Calu3 (cell line): ENCODE measurements around the gene SEMA6C. TPM values are rescaled to one million over a fixed set of nuclear protein-coding genes. Genes with fewer than 3 reads are reported as not detected.

ENCODE experiments used
- BruUV-seq: library from RNA; stranded (reverse); fragments of 400-500 nt; replicated peaks from 2 replicates; lab custom pipeline; 2021; lab: Mats Ljungman, UMichigan
- CTCF ChIA-PET: fragments of 300-600 bp; sonication (Branson Sonifier 250); formaldehyde crosslinking; loops from one replicate; lab custom pipeline; 2022; ENCODE audit warnings: antibody characterized with exemption; lab: Charles Lee
- DNase-seq: peaks from one replicate; pipeline ENCODE4 v3.0.0; 2022
- H3K27ac Mint-ChIP-seq: one replicate; pipeline ENCODE4 v1.8.0; 2022; ENCODE audit warnings: mixed read lengths; ENCODE audit not compliant: unreplicated experiment
- H3K27me3 Mint-ChIP-seq: one replicate; pipeline ENCODE4 v1.8.0; 2022; ENCODE audit warnings: mixed read lengths; ENCODE audit not compliant: unreplicated experiment
- H3K36me3 Mint-ChIP-seq: one replicate; pipeline ENCODE4 v1.8.0; 2022; ENCODE audit warnings: mild to moderate bottlenecking, moderate library complexity, mixed read lengths; ENCODE audit not compliant: insufficient read depth, unreplicated experiment
- H3K4me1 Mint-ChIP-seq: one replicate; pipeline ENCODE4 v1.8.0; 2022; ENCODE audit warnings: mild to moderate bottlenecking, low read depth, mixed read lengths; ENCODE audit not compliant: unreplicated experiment
- H3K4me3 Mint-ChIP-seq: one replicate; pipeline ENCODE4 v1.8.0; 2022; ENCODE audit warnings: mild to moderate bottlenecking, low read depth, moderate library complexity, mixed read lengths; ENCODE audit not compliant: unreplicated experiment
- H3K9me3 Mint-ChIP-seq: one replicate; pipeline ENCODE4 v1.8.0; 2022; ENCODE audit warnings: low read depth, mixed read lengths; ENCODE audit not compliant: unreplicated experiment
- CTCF ChIP-seq: fragments of 200-600 bp; IDR thresholded peaks from one replicate; pipeline ENCODE4 v1.8.0; 2022; ENCODE audit warnings: antibody characterized with exemption; ENCODE audit not compliant: unreplicated experiment
- intact Hi-C: fragments of 100-400 bp; cut with micrococcal nuclease; formaldehyde crosslinking; loops from one replicate; pipeline ENCODE4 v1.10.0; 2022; ENCODE audit not compliant: unreplicated experiment
- total RNA-seq: library from RNA; stranded (reverse); gene quantifications from 2 replicates; pipeline ENCODE4 v1.2.3, GENCODE V29; 2022

SEMA6C gene
- total RNA-seq, 1 experiment from 2014 or later = 2.5 TPM

GRCh38 chr1:151124763-151125403 is 21.5 kb downstream of the SEMA6C start:
- no TSS peak for BruUV-seq
- no peak for DNase-seq
- H3K4me1 Mint-ChIP-seq = no peaks in the 10 kb centered on the region
- no peaks in the 10 kb centered on the region for H3K36me3 Mint-ChIP-seq
- TF ChIP-seq CTCF = no peak
- intact Hi-C loops = no loop called here
- H3K4me3 Mint-ChIP-seq = no peak overlapping the region
- H3K9me3 Mint-ChIP-seq = no peaks in the 10 kb centered on the region
- H3K27ac Mint-ChIP-seq = no peak overlapping the region
- CTCF ChIA-PET = no interaction called here
- no peaks in the 10 kb centered on the region for H3K27me3 Mint-ChIP-seq

- Mint-ChIP-seq H3K9me3 (no peaks in the 10 kb centered on the region), H3K4me3 (no peak overlapping the region), H3K36me3 (peaks cover 3% of the 10 kb centered on the region), H3K27ac (no peak overlapping the region), H3K27me3 (no peaks in the 10 kb centered on the region), H3K4me1 (no peaks in the 10 kb centered on the region)
- BruUV-seq = no TSS peak
- intact Hi-C loops = no loop called here
- DNase-seq = no peak
- no peak for TF ChIP-seq CTCF
- CTCF ChIA-PET = interaction anchor here (0.7 kb wide), 1 partner anchor 627 kb away, joined by 3 read pairs; no protein-coding TSS in a partner anchor
Measured at GRCh38 chr1:151113877-151114276, 32.6 kb downstream of the SEMA6C start.

- Mint-ChIP-seq H3K9me3 (no peaks in the 10 kb centered on the region), H3K36me3 (peaks cover 7% of the 10 kb centered on the region), H3K4me1 (no peaks in the 10 kb centered on the region), H3K4me3 (no peak overlapping the region), H3K27me3 (no peaks in the 10 kb centered on the region), H3K27ac (no peak overlapping the region)
- BruUV-seq = no TSS peak
- intact Hi-C loops = no loop called here
- CTCF ChIA-PET = no interaction called here
- no peak for TF ChIP-seq CTCF
- DNase-seq = no peak
Measured at GRCh38 chr1:151108331-151108730, 38.1 kb downstream of the SEMA6C start.

GRCh38 chr1:151106894-151107293 is 39.5 kb downstream of the SEMA6C start:
- DNase-seq = no peak
- TF ChIP-seq CTCF = no peak
- Mint-ChIP-seq H3K9me3 (no peaks in the 10 kb centered on the region), H3K27ac (no peak overlapping the region), H3K36me3 (peaks cover 7% of the 10 kb centered on the region), H3K27me3 (no peaks in the 10 kb centered on the region), H3K4me1 (no peaks in the 10 kb centered on the region), H3K4me3 (no peak overlapping the region)
- intact Hi-C loops = no loop called here
- no TSS peak for BruUV-seq
- CTCF ChIA-PET = interaction anchor here (0.6 kb wide), 1 partner anchor 24 kb away, joined by 3 read pairs; no protein-coding TSS in a partner anchor
